ENCODE data around the gene LRP1. TPM values are rescaled to one million over a fixed set of nuclear protein-coding genes. Genes with fewer than 3 reads are reported as not detected.

Gene LRP1
- total RNA-seq, 1 experiment from 2014 or later, result 9.0 TPM

DNA sequence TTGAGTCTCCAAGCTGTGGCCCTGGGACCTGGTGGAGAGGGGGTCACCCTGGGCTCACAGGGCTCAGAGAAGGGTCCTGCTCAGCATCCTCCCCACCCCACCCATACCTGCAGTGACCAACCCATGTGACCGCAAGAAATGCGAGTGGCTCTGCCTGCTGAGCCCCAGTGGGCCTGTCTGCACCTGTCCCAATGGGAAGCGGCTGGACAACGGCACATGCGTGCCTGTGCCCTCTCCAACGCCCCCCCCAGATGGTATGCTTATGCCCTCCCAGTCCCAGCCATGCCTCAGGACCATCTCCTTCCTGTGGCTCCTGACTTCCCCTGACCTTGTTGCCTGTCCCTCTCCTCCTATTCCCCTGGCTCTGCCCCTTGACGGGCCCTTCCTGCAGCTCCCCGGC, 81.6 kb downstream of the LRP1 start:
- BruUV-seq (replicated peaks), result no TSS peak
- Histone ChIP-seq H3K36me3 (ENCODE audit: control insufficient read depth, insufficient read depth, low read length) (no peaks in the 10 kb centered on the region), H3K9me3 (ENCODE audit: control insufficient read depth, insufficient read depth, low read depth, low read length) (no peaks in the 10 kb centered on the region), H3K4me3 (ENCODE audit: low read depth in 2 of 2, low read length in 2 of 2) (no peak overlapping the region), H3K27me3 (ENCODE audit: control insufficient read depth, insufficient read depth, low read length) (peaks cover 2% of the 10 kb centered on the region; the same call in 1 of the 2 replicates), H3K27ac (ENCODE audit: low read length) (no peak overlapping the region), H3K4me1 (ENCODE audit: control insufficient read depth, insufficient read depth, low read length) (peaks cover 4% of the 10 kb centered on the region; the same call in 1 of the 2 replicates)
- intact Hi-C loops (cut with micrococcal nuclease; ENCODE audit: unreplicated experiment) (no loop called here), in situ Hi-C loops (cut with HindIII; ENCODE audit: low pct_unique_long_range_greater_than_20kb, low sequenced_read_pairs) (no loop called here)
- no peak for ATAC-seq
- POLR2A ChIA-PET, result no interaction called here
- CTCF ChIA-PET, result no interaction called here
- DNase-seq (ENCODE audit: low read depth, low spot score), result no peak
- TF ChIP-seq, protein P1, sequence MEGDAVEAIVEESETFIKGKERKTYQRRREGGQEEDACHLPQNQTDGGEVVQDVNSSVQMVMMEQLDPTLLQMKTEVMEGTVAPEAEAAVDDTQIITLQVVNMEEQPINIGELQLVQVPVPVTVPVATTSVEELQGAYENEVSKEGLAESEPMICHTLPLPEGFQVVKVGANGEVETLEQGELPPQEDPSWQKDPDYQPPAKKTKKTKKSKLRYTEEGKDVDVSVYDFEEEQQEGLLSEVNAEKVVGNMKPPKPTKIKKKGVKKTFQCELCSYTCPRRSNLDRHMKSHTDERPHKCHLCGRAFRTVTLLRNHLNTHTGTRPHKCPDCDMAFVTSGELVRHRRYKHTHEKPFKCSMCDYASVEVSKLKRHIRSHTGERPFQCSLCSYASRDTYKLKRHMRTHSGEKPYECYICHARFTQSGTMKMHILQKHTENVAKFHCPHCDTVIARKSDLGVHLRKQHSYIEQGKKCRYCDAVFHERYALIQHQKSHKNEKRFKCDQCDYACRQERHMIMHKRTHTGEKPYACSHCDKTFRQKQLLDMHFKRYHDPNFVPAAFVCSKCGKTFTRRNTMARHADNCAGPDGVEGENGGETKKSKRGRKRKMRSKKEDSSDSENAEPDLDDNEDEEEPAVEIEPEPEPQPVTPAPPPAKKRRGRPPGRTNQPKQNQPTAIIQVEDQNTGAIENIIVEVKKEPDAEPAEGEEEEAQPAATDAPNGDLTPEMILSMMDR (IDR thresholded peaks at IDR 0.05), result no peak
- TF ChIP-seq POLR2AphosphoS5 (IDR thresholded peaks at IDR 0.05; ENCODE audit: low read depth, low read length), result no peak
- TF ChIP-seq TCF7L2 (IDR thresholded peaks at IDR 0.05; ENCODE audit: low read depth, low read length), result no peak
- TF ChIP-seq, protein P2, sequence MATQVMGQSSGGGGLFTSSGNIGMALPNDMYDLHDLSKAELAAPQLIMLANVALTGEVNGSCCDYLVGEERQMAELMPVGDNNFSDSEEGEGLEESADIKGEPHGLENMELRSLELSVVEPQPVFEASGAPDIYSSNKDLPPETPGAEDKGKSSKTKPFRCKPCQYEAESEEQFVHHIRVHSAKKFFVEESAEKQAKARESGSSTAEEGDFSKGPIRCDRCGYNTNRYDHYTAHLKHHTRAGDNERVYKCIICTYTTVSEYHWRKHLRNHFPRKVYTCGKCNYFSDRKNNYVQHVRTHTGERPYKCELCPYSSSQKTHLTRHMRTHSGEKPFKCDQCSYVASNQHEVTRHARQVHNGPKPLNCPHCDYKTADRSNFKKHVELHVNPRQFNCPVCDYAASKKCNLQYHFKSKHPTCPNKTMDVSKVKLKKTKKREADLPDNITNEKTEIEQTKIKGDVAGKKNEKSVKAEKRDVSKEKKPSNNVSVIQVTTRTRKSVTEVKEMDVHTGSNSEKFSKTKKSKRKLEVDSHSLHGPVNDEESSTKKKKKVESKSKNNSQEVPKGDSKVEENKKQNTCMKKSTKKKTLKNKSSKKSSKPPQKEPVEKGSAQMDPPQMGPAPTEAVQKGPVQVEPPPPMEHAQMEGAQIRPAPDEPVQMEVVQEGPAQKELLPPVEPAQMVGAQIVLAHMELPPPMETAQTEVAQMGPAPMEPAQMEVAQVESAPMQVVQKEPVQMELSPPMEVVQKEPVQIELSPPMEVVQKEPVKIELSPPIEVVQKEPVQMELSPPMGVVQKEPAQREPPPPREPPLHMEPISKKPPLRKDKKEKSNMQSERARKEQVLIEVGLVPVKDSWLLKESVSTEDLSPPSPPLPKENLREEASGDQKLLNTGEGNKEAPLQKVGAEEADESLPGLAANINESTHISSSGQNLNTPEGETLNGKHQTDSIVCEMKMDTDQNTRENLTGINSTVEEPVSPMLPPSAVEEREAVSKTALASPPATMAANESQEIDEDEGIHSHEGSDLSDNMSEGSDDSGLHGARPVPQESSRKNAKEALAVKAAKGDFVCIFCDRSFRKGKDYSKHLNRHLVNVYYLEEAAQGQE (IDR thresholded peaks at IDR 0.05; ENCODE audit: insufficient read depth in 1 of 2, low read depth in 2 of 2, low read length in 1 of 2), result no peak
- no peak for TF ChIP-seq SIN3A (IDR thresholded peaks at IDR 0.05; ENCODE audit: borderline replicate concordance, insufficient read depth, low read depth, low read length)

DNA sequence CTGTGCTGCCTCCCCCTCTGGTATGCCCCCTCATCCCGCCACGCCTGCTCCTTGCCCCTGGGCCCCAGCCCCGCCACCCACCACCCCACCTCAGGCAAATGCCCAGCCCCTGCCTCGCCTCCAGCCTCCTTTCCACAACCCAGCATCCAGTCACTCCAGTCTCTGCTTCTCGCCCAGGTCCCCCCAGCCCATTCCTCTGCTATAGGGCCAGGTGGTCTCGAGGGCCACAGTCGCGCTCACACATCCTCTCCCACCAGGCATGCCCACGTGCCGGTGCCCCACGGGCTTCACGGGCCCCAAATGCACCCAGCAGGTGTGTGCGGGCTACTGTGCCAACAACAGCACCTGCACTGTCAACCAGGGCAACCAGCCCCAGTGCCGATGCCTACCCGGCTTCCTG, 82.2 kb downstream of the LRP1 start:
- BruUV-seq (replicated peaks), result no TSS peak
- no peak for TF ChIP-seq POLR2AphosphoS5 (IDR thresholded peaks at IDR 0.05; ENCODE audit: low read depth, low read length)
- TF ChIP-seq, protein P1 (IDR thresholded peaks at IDR 0.05), result no peak
- no peak for TF ChIP-seq TCF7L2 (IDR thresholded peaks at IDR 0.05; ENCODE audit: low read depth, low read length)
- TF ChIP-seq, protein P2 (IDR thresholded peaks at IDR 0.05; ENCODE audit: insufficient read depth in 1 of 2, low read depth in 2 of 2, low read length in 1 of 2), result no peak
- no peak for TF ChIP-seq SIN3A (IDR thresholded peaks at IDR 0.05; ENCODE audit: borderline replicate concordance, insufficient read depth, low read depth, low read length)
- Histone ChIP-seq H3K4me3 (ENCODE audit: low read depth in 2 of 2, low read length in 2 of 2) (no peak overlapping the region), H3K36me3 (ENCODE audit: control insufficient read depth, insufficient read depth, low read length) (no peaks in the 10 kb centered on the region), H3K27me3 (ENCODE audit: control insufficient read depth, insufficient read depth, low read length) (peaks cover 6% of the 10 kb centered on the region), H3K4me1 (ENCODE audit: control insufficient read depth, insufficient read depth, low read length) (peaks cover 5% of the 10 kb centered on the region; the same call in 1 of the 2 replicates), H3K9me3 (ENCODE audit: control insufficient read depth, insufficient read depth, low read depth, low read length) (no peaks in the 10 kb centered on the region), H3K27ac (ENCODE audit: low read length) (no peak overlapping the region)
- in situ Hi-C loops (cut with HindIII; ENCODE audit: low pct_unique_long_range_greater_than_20kb, low sequenced_read_pairs) (no loop called here), intact Hi-C loops (cut with micrococcal nuclease; ENCODE audit: unreplicated experiment) (no loop called here)
- ChIA-PET CTCF (no interaction called here), POLR2A (no interaction called here)
- ATAC-seq (no peak), DNase-seq (ENCODE audit: low read depth, low spot score) (no peak)
